ENCODE data around the gene LANCL2.

LANCL2 gene

GRCh38 chr7:55343860-55344606 is 21.1 kb upstream of the LANCL2 start:
- Histone ChIP-seq H3K4me3 (ENCODE audit: low read depth in 1 of 2, low read length in 1 of 2) (no peak overlapping the region), H3K27me3 (peaks cover 21% of the 10 kb centered on the region), H3K4me1 (ENCODE audit: control insufficient read depth in 1 of 2, insufficient read depth in 1 of 2, low read depth in 1 of 2, low read length in 1 of 2) (no peaks in the 10 kb centered on the region), H3K36me3 (no peaks in the 10 kb centered on the region), H3K27ac (no peak overlapping the region), H3K9me3 (no peaks in the 10 kb centered on the region)
- TF ChIP-seq CTCF (IDR thresholded peaks at IDR 0.05) = no peak

DNA sequence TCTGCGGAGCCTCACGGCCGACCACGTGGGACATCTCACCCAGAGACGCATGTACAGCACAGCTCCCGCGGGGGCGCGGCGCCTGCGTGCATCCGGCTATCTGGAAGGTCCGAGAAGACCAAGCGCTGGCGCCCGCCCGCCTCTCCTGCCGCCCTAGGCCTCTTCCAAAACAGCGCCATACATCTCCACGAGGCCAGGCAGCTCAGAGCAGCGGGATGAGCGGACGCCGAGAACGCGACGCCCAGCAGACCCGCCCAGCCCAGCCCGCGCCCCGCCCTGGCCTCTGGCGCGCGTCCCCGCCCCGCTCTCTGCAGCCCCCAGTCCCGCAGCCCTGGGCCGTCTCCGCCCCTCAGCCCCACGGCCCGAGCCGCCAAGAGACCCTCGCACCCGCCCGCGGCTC is 20.3 kb upstream of the LANCL2 start:
- Histone ChIP-seq H3K9me3 (no peaks in the 10 kb centered on the region), H3K4me3 (ENCODE audit: low read depth in 1 of 2, low read length in 1 of 2) (no peak overlapping the region), H3K27ac (no peak overlapping the region), H3K27me3 (peaks cover 24% of the 10 kb centered on the region), H3K36me3 (no peaks in the 10 kb centered on the region), H3K4me1 (ENCODE audit: control insufficient read depth in 1 of 2, insufficient read depth in 1 of 2, low read depth in 1 of 2, low read length in 1 of 2) (no peaks in the 10 kb centered on the region)
- TF ChIP-seq CTCF (IDR thresholded peaks at IDR 0.05) = no peak

- Histone ChIP-seq H3K4me3 (ENCODE audit: low read depth in 1 of 2, low read length in 1 of 2) (no peak overlapping the region), H3K9me3 (no peaks in the 10 kb centered on the region), H3K36me3 (no peaks in the 10 kb centered on the region), H3K27me3 (peaks cover 26% of the 10 kb centered on the region), H3K27ac (no peak overlapping the region), H3K4me1 (ENCODE audit: control insufficient read depth in 1 of 2, insufficient read depth in 1 of 2, low read depth in 1 of 2, low read length in 1 of 2) (no peaks in the 10 kb centered on the region)
- TF ChIP-seq CTCF (IDR thresholded peaks at IDR 0.05) = no peak
These were observed 19.8 kb upstream of the LANCL2 start for GRCh38 chr7:55345292-55345691.

DNA sequence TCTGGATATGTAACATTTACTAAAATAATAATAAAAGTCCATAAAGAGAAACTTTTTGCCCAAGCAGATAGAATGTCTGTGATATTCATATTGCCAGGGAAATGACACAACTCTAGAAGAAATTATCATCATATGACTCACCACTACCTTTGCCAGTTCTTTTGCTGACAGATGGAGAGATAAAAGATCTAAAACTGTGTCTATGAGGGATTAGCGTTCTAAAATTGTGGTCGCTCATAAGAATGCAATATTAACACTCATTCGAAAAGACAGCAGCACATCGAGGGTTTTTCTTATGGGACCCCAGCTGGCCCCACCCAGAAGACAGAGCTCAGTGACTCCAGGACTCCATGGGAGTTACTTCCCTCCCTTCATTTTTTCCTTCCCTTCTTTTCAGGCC is 16.6 kb upstream of the LANCL2 start:
- TF ChIP-seq CTCF (IDR thresholded peaks at IDR 0.05) = no peak
- no peaks in the 10 kb centered on the region for H3K9me3 ChIP-seq
- no peak overlapping the region for H3K27ac ChIP-seq
- H3K4me1 ChIP-seq (ENCODE audit: control insufficient read depth in 1 of 2, insufficient read depth in 1 of 2, low read depth in 1 of 2, low read length in 1 of 2) = no peaks in the 10 kb centered on the region
- H3K36me3 ChIP-seq = no peaks in the 10 kb centered on the region
- peaks cover 28% of the 10 kb centered on the region for H3K27me3 ChIP-seq
- no peak overlapping the region for H3K4me3 ChIP-seq (ENCODE audit: low read depth in 1 of 2, low read length in 1 of 2)

DNA sequence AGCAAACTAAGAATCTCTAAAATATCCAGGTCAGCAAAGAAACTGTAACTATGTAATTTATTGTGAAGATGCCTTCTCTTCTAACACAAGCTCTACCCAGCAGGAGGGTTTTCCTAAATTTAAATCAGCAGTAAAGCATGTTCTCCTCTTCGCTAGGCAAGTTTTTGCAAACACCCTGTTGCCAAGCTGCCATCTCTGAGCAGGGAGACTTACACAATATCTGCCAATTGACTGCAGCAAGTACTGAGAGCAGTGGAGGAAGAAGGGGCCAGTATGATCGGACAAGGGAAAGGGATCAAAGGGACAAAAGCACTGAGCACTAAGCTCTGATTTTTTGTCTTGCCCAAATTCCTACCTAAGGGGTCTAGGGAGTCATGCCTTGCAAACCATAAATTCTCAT is 16.0 kb upstream of the LANCL2 start:
- H3K36me3 ChIP-seq = no peaks in the 10 kb centered on the region
- peaks cover 28% of the 10 kb centered on the region for H3K27me3 ChIP-seq
- H3K4me3 ChIP-seq (ENCODE audit: low read depth in 1 of 2, low read length in 1 of 2) = no peak overlapping the region
- H3K27ac ChIP-seq = no peak overlapping the region
- TF ChIP-seq CTCF (IDR thresholded peaks at IDR 0.05) = no peak
- no peaks in the 10 kb centered on the region for H3K9me3 ChIP-seq
- H3K4me1 ChIP-seq (ENCODE audit: control insufficient read depth in 1 of 2, insufficient read depth in 1 of 2, low read depth in 1 of 2, low read length in 1 of 2) = no peaks in the 10 kb centered on the region
